Measurements from ENCODE around the gene PABPN1L. TPM values are rescaled to one million over a fixed set of nuclear protein-coding genes. Genes with fewer than 3 reads are reported as not detected.

Gene PABPN1L
- total and polyA plus RNA-seq, 9 of the 15 experiments (the other 6 are each of a cell fraction or from before 2014, with no cell fraction given) = 0.11 to 0.32 TPM; not detected in 7

GRCh38 chr16:88857728-88858339 lies 8.6 kb downstream of the PABPN1L start (continued):
- TF ChIP-seq EHMT2 (IDR thresholded peaks at IDR 0.05) (no peak), ZSCAN29 (IDR thresholded peaks at IDR 0.05) (no peak), POLR3G (IDR thresholded peaks at IDR 0.05; ENCODE audit: extremely low read depth, insufficient read length, insufficient replicate concordance) (no peak), ZBTB7A (IDR thresholded peaks at IDR 0.05; ENCODE audit: borderline replicate concordance, control insufficient read depth, low read depth, low read length) (0 out of 2 replicates have a peak, but pooled peaks have one; percentile 46), XRCC5 (IDR thresholded peaks at IDR 0.05; ENCODE audit: low read depth, low read length) (peak; percentile 57), CLOCK (CRISPR knock-in tag; IDR thresholded peaks at IDR 0.05; ENCODE audit: borderline replicate concordance) (no peak), CHD4 (IDR thresholded peaks at IDR 0.05; ENCODE audit: insufficient read depth, insufficient replicate concordance, low read depth, low read length, poor library complexity, severe bottlenecking) (no peak), RAD21 (CRISPR knock-in tag; conservative IDR thresholded peaks at IDR 0.05 in 1 of 2, IDR thresholded peaks at IDR 0.05 in 1 of 2) (peak; percentile 57 to 72), MYBL2 (IDR thresholded peaks at IDR 0.05; ENCODE audit: low read depth) (no peak), MYBL2 (CRISPR knock-in tag; IDR thresholded peaks at IDR 0.05; ENCODE audit: borderline replicate concordance) (no peak), CTCF (IDR thresholded peaks at IDR 0.05 in 2 of 3, conservative IDR thresholded peaks at IDR 0.05 in 1 of 3; ENCODE audit: insufficient read depth in 2 of 3, low read depth in 1 of 3, low read length in 3 of 3) (peak; percentile 79 to 89 (median 85)), HDAC1 (IDR thresholded peaks at IDR 0.05) (peak in 1 of 2 experiments; percentile 42; a peak in 1 of 4 replicates), RBM25 (IDR thresholded peaks at IDR 0.05; ENCODE audit: low read depth, low read length, severe bottlenecking) (no peak), RFX1 (IDR thresholded peaks at IDR 0.05) (no peak), DDX20 (tag; IDR thresholded peaks at IDR 0.05; ENCODE audit: low read depth) (no peak), ZFPM2 (CRISPR knock-in tag; IDR thresholded peaks at IDR 0.05) (no peak)
- TF ChIP-seq, protein P1, sequence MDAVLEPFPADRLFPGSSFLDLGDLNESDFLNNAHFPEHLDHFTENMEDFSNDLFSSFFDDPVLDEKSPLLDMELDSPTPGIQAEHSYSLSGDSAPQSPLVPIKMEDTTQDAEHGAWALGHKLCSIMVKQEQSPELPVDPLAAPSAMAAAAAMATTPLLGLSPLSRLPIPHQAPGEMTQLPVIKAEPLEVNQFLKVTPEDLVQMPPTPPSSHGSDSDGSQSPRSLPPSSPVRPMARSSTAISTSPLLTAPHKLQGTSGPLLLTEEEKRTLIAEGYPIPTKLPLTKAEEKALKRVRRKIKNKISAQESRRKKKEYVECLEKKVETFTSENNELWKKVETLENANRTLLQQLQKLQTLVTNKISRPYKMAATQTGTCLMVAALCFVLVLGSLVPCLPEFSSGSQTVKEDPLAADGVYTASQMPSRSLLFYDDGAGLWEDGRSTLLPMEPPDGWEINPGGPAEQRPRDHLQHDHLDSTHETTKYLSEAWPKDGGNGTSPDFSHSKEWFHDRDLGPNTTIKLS (IDR thresholded peaks at IDR 0.05; ENCODE audit: borderline replicate concordance, low read depth) = 0 out of 2 replicates have a peak, but pooled peaks have one; percentile 15
- TF ChIP-seq, protein P2, sequence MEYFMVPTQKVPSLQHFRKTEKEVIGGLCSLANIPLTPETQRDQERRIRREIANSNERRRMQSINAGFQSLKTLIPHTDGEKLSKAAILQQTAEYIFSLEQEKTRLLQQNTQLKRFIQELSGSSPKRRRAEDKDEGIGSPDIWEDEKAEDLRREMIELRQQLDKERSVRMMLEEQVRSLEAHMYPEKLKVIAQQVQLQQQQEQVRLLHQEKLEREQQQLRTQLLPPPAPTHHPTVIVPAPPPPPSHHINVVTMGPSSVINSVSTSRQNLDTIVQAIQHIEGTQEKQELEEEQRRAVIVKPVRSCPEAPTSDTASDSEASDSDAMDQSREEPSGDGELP (CRISPR knock-in tag; IDR thresholded peaks at IDR 0.05; ENCODE audit: borderline replicate concordance) = peak; percentile 40; the same call in 1 of the 2 replicates
- TF ChIP-seq, protein P3, sequence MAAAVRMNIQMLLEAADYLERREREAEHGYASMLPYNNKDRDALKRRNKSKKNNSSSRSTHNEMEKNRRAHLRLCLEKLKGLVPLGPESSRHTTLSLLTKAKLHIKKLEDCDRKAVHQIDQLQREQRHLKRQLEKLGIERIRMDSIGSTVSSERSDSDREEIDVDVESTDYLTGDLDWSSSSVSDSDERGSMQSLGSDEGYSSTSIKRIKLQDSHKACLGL (CRISPR knock-in tag; IDR thresholded peaks at IDR 0.05; ENCODE audit: borderline replicate concordance, poor library complexity, severe bottlenecking) = no peak

Data from K562 (cell line).